AG04449 (cell line): ENCODE results near the gene ADH1A.
"Not testable (repeated sequence)": the region's sequence is repeated elsewhere in the genome, so short reads cannot be mapped to it uniquely, and the experiment has no call there.

Experiments used
- CTCF ChIA-PET: fragments of 350-600 bp; formaldehyde crosslinking; extraction: SDS; loops from one replicate; lab custom pipeline; 2021; ENCODE audit warnings: antibody characterized with exemption; lab: Yijun Ruan, JAX
- POLR2A ChIA-PET: fragments of 400-600, 350-600 bp; formaldehyde crosslinking; extraction: SDS; loops from one replicate; lab custom pipeline; 2020; ENCODE audit warnings: antibody characterized with exemption, inconsistent platforms; lab: Yijun Ruan, JAX
- DNase-seq: peaks from one replicate; pipeline ENCODE4 v3.0.0-alpha.2; 2010; ENCODE audit warnings: low read depth, low spot score
- H3K4me3 ChIP-seq: 2 replicates; pipeline ENCODE4 v1.5.1; 2011; ENCODE audit warnings: low read depth, mild to moderate bottlenecking, control low read depth, low read length
- TF ChIP-seq, protein P1 (sequence below): IDR thresholded peaks from one replicate; pipeline ENCODE4 v1.5.1; 2011; ENCODE audit warnings: mild to moderate bottlenecking, moderate library complexity, low read length, control low read depth, inconsistent platforms; ENCODE audit not compliant: insufficient read depth; ENCODE audit errors: missing control alignments

The ADH1A gene

DNA sequence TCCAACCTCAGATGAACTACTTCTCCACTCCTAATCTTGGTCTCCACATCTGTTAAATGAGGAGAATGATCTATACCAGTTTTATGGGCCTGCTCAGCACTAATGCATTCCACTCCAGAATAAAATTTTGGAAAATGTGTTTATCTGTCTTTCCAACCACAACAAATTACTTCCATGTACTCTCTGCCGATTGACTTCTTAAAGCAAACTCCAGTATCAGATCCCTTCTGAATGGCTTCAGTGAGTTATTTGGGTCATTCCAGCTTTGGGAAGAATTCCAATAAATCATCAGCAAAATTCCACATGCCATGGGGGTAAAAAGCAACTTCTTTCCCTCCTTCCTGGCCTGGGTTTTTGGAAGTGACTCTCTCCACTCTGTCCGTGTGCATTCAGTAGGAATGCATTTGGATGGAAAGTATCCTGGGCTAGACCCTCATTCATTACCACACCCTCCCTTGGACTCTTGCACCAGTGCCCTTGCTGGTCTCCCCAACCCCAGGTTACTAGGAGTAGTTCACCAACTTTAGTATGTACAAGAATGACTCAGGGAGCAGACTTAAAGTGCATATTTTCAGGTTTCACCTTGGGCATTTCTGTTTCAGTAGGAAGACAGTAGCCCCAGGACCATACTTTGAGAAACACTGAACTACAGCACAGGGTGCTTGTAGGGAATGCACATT is 56.3 kb downstream of the ADH1A start:
- CTCF ChIA-PET, result no interaction called here

DNA sequence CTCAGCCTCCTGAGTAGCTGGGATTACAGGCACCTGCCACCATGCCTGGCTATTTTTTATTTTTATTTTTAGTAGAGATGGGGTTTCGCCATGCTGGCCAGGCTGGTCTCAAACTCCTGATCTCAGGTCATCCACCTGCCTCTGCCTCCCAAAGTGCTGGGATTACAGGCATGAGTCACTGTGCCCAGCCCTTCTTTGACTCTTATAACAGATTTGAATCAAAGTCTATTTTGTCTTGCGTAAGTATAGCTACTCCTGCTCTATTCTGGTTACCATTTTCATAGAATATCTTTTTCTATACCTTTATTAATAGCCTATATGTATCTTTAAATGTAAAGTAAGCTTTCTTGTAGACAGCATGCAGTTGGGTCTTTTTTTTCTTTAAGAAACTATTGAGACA is 57.4 kb downstream of the ADH1A start:
- CTCF ChIA-PET, result interaction anchor here (1.2 kb wide), 1 partner anchor 31 kb away, joined by 4 read pairs; no protein-coding TSS in a partner anchor
- POLR2A ChIA-PET, H3K4me3 ChIP-seq, DNase-seq: not testable (repeated sequence)

More for the DNA sequence above, 56.3 kb downstream of the ADH1A start:
- DNase-seq, result no peak
- TF ChIP-seq, protein P1, sequence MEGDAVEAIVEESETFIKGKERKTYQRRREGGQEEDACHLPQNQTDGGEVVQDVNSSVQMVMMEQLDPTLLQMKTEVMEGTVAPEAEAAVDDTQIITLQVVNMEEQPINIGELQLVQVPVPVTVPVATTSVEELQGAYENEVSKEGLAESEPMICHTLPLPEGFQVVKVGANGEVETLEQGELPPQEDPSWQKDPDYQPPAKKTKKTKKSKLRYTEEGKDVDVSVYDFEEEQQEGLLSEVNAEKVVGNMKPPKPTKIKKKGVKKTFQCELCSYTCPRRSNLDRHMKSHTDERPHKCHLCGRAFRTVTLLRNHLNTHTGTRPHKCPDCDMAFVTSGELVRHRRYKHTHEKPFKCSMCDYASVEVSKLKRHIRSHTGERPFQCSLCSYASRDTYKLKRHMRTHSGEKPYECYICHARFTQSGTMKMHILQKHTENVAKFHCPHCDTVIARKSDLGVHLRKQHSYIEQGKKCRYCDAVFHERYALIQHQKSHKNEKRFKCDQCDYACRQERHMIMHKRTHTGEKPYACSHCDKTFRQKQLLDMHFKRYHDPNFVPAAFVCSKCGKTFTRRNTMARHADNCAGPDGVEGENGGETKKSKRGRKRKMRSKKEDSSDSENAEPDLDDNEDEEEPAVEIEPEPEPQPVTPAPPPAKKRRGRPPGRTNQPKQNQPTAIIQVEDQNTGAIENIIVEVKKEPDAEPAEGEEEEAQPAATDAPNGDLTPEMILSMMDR, result no peak
- POLR2A ChIA-PET, result no interaction called here
- no peak overlapping the region for H3K4me3 ChIP-seq

DNA sequence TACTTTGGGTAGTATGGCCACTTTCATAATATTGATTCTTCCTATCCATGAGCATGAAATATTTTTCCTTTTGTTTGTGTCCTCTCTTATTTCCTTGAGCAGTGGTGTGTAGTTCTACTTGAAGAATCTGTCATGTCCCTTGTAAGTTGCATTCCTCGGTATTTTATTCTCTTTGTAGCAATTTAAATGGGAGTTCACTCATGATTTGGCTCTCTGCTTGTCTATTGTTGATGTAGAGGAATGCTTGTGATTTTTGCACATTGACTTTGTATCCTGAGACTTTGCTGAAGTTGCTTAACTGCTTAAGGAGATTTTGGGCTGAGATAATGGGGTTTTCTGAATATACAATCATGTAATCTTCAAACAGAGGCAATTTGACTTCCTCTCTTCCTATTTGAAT is 62.1 kb downstream of the ADH1A start:
- POLR2A ChIA-PET, H3K4me3 ChIP-seq, CTCF ChIA-PET, DNase-seq: not testable (repeated sequence)

DNA sequence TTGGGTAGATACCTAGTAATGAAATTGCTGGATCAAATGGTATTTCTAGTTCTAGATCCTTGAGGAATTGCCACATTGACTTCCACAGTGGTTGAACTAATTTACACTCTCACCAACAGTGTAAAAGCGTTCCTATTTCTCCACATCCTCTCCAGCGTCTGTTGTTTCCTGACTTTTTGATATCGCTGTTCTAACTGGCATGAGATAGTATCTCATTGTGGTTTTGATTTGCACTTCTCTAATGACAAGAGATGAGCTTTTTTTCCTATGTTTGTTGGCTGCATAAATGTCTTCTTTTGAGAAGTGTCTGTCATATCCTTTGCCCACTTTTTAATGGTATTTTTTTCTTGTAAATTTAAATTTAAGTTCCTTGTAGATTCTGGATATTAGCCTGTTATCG is 63.1 kb downstream of the ADH1A start:
- POLR2A ChIA-PET, H3K4me3 ChIP-seq, CTCF ChIA-PET, DNase-seq: not testable (repeated sequence)
